GM19463 (cell line): ENCODE measurements around the gene BRSK2.

Source experiments
- ATAC-seq: cut with Tn5 transposase; IDR thresholded peaks from one replicate; pipeline ENCODE4 v1.9.1; 2021; ENCODE audit warnings: mild to moderate bottlenecking, moderate library complexity; ENCODE audit not compliant: unreplicated experiment

Gene BRSK2

DNA sequence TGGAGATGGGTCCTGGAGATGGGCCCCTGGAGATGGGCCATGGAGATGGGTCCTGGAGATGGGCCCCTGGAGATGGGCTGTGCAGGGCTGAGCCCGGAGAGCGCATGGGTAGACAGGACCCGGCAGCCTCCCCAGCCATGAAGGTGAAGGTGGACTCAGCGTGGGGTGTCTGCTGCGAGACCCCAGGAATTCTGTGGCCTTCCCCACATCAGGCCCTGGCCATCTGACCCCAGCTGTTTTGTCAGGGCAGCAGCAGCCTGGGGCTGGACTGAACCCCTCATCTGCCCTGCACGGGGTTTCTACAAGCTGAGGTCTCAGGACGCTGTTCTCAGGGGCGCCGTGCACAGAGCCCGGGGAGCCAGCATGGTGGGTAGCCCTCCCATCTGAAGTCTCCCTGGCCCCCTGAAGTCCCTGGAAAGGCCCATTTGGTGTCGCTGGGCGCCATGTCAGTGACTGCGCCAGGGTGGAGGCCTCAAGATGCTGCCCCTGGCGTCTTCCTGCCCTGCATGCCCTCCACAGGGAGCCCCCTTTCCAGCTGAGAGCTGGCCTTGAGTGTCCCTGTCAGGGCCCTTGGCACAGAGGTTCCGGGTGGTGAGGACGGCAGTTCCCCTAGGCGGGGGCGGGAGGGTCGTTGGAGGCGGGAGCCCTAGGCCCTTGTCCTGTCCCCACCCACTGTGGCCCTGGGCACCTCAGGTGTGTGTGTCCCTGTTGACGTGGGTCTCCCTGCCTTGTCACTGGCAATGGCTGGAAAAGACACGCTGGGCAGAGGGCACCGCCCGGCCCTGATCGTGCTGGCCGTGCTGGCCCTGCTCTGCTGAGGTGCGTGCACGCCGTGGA lies 5.4 kb downstream of the BRSK2 start:
- no peak for ATAC-seq

- no peak for ATAC-seq
Measured at GRCh38 chr11:1395773-1396374, 6.1 kb downstream of the BRSK2 start.

DNA sequence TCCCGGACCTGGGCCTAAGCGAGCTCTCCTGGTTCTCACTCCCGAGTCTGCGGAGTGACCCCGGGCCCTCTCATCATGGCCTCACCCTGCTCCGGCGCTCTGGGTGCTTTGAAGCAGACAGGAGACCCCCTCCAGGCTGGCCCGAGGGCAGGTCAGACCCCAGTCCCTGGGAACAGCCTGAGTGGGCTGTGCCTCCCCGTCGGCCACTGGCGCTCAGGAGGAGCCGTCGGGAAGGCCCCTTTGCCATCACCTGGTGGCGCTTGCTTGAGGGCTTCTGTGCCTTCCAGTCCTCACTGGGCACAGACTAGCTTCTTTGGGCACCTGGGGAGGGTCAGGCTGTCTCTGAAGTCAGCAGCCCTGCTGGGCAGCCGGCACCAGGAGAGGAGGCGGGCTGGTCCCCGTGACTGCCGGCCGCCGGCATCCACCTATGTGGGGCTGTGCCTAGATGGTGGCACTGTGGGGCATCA lies 6.7 kb downstream of the BRSK2 start:
- no peak for ATAC-seq

DNA sequence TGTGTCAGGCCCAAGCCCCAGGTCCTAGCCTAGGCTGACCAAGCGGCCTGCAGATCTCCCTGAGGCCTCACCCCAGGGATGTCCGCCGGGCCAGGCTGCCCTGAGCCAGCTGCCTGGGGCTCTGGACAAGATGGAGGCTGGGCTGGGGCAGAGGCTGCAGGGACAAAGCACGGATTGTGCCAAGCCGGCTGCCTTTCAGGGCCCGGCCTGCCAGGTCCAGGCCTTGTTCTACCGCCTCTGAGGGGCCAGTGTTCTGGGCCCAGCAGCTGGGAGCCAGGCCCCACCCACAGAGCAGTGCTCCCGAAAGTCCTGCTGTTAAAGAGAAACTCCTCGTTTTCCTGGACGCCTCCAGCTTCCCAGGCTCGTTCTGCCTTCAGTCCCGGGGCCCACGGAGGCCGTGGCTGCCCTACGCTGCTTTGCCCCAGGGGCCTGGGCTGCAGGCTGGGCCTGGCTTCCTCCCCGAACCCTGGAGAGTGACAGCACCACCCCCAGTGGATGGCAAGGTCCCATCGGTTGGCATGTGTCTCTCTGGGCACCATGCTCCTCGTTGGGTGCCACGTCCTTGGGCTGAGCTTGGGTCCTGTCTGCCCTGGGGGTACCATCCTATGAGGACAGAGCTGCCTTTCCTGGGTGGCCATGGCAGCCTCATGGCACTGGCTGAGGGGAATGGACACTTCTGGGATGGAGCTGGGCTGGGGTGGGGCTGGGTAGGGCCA lies 7.6 kb downstream of the BRSK2 start:
- ATAC-seq, result no peak

DNA sequence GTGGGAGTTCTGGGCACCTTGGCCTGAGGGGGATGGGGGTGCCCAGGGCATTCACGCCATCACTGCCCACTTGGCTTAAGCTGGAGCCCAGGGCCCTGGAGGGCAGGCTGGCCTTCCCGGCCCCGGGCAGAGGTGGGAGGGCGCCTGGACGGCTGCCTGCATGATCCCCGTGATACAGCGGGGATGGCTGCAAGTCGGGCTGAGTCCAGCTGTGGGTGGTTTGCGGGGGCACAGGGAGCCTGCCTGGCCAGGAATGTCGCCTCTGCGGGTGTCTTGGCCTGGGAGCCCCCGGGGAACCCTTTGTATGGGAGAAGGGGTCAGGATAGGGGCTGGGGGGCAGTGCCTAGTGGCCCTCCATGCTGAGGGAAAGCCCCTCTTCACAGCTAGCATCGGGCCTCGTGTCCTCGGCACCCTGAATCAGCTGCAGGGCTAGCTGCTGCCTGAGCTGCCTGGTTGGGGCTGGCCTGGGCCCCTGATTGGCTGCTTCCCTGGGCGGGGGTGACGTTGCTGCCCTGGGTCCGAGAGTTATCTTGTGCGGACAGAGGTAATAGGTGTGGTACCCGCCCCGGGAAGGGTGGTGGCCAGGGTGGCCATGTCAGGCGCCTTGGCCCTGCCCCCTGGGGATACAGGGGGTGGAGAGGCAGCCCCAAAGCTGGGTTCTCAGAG lies 8.3 kb downstream of the BRSK2 start:
- ATAC-seq, result no peak

GRCh38 chr11:1398528-1399235 lies 8.9 kb downstream of the BRSK2 start:
- ATAC-seq, result no peak

- ATAC-seq, result no peak
Measured at GRCh38 chr11:1399386-1400316, 9.9 kb downstream of the BRSK2 start.

GRCh38 chr11:1400317-1401170 lies 10.8 kb downstream of the BRSK2 start:
- no peak for ATAC-seq

- ATAC-seq, result no peak
Measured at GRCh38 chr11:1401171-1401445, 11.4 kb downstream of the BRSK2 start.

DNA sequence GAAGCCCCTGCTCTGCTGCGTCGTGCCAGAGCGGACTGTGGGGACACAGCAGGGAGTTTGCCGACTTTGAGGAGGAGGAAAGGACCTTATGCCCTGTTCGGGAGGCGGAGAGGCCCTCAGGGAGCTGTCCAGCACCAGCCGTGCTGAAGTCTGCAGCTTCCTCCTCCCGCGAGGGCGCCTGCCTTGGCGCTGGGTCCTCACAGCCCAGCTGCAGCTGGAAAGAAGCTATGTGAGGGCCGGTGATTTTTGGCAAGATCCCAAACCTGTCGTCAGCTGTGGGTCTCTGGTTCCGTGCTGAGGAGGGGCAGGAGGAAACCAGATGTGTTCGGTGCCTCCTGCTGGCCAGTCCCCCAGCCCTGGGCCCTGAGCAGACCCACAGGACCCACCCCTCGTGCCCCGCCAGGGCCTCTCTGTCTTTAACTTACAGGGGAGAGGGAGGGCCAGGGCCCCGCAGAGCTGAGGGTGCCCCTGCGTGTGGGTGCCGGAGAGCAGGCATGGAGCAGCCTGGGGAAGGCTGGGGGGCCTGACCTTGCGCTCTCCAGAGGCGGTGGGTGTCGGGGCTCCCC lies 12.0 kb downstream of the BRSK2 start:
- no peak for ATAC-seq

DNA sequence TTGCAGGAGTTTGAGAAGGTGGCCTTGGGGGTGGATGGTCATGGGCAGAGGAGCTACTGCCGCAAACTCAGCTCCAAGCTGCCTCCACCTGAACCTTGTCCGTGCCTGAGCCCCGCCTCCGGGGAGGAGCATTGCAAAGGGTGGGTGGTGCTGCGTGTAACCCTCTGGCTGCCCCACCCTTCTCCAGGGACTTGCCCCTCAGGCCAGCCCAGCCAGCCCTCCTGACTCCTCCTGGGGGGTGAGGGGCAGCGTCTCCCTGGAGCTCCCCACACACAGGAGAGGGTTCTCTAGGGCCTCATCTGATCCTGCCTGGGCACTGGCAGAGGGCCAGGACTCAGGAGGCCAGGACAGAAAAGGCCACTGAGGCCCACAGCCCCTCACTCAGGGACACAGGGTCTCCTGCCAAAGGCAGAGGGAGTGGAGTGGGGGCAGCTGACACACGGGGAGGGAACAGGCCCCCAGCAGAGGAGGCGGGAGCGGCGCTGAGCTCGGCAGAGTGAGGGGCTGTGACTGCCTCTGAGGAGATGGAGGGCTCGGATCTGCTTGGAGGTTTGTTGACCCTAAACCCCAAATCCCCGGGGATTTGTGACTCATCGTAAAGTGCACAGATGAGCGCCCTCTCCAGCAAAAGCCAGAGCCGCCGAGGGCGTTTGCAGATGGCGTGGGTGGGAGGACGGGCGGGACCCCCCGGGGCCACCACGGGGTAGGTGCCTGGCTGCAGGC lies 12.8 kb downstream of the BRSK2 start:
- ATAC-seq, result no peak

- ATAC-seq, result no peak
Measured at GRCh38 chr11:1403078-1403620, 13.4 kb downstream of the BRSK2 start.

- ATAC-seq, result no peak
Measured at GRCh38 chr11:1403721-1404460, 14.2 kb downstream of the BRSK2 start.

- no peak for ATAC-seq
Measured at GRCh38 chr11:1404461-1405185, 14.9 kb downstream of the BRSK2 start.

GRCh38 chr11:1405186-1406020 lies 15.7 kb downstream of the BRSK2 start:
- ATAC-seq, result no peak
